Activated CD4-positive, alpha-beta T cell treated with anti-CD3 and anti-CD28 coated beads, Interleukin-2, amount 10 ng/mL, durations not matched to agents 24 days and 14 days (primary cell): Measurements from ENCODE around the gene SP140. TPM values are rescaled to one million over a fixed set of nuclear protein-coding genes. Genes with fewer than 3 reads are reported as not detected.
"Not testable (repeated sequence)": the region's sequence is repeated elsewhere in the genome, so short reads cannot be mapped to it uniquely, and the experiment has no call there.

Experiments
- DNase-seq: peaks from one replicate; pipeline ENCODE4 v3.0.0; 2022
- H3K27ac Mint-ChIP-seq: one replicate; pipeline ENCODE4 v1.8.0; 2022; ENCODE audit warnings: mild to moderate bottlenecking, mixed read lengths
- H3K27me3 Mint-ChIP-seq: one replicate; pipeline ENCODE4 v1.8.0; 2022; ENCODE audit warnings: mixed read lengths
- H3K36me3 Mint-ChIP-seq: one replicate; pipeline ENCODE4 v1.8.0; 2022; ENCODE audit warnings: low read depth, mild to moderate bottlenecking, mixed read lengths
- H3K4me1 Mint-ChIP-seq: one replicate; pipeline ENCODE4 v1.8.0; 2021; ENCODE audit warnings: mixed read lengths
- H3K4me3 Mint-ChIP-seq: one replicate; pipeline ENCODE4 v1.8.0; 2022; ENCODE audit warnings: mild to moderate bottlenecking, moderate library complexity, mixed read lengths
- H3K9me3 Mint-ChIP-seq: one replicate; pipeline ENCODE4 v1.8.0; 2021; ENCODE audit warnings: mixed read lengths
- intact Hi-C: fragments of 100-400 bp; cut with micrococcal nuclease; formaldehyde crosslinking; loops from one replicate; pipeline ENCODE4 v1.15.1; 2023
- total RNA-seq: library from RNA; stranded (reverse); gene quantifications from 2 replicates; pipeline ENCODE4 v1.2.3, GENCODE V29; 2022

SP140 gene
- total RNA-seq, 1 donor from 2014 or later = 241 TPM

- Mint-ChIP-seq H3K27ac (peak overlapping the region; percentile 97), H3K36me3 (peaks cover 87% of the 10 kb centered on the region), H3K27me3 (no peaks in the 10 kb centered on the region), H3K9me3 (peaks cover 15% of the 10 kb centered on the region), H3K4me3 (peak overlapping the region; percentile 68), H3K4me1 (peaks cover 46% of the 10 kb centered on the region)
- no peak for DNase-seq
- intact Hi-C loops = loop anchor here (1.0 to 2.0 kb wide), 6 partner anchors 9 to 425 kb away; partner anchors contain the start of genes SP110 and SP140
Observed at GRCh38 chr2:230234122-230234722, 8.7 kb downstream of the SP140 start.

- H3K4me3 Mint-ChIP-seq = peak overlapping the region; percentile 78
- peaks cover 87% of the 10 kb centered on the region for H3K36me3 Mint-ChIP-seq
- H3K27ac Mint-ChIP-seq = peak overlapping the region; percentile 97
- DNase-seq = peak; percentile 57
- peaks cover 14% of the 10 kb centered on the region for H3K9me3 Mint-ChIP-seq
- H3K4me1 Mint-ChIP-seq = peaks cover 44% of the 10 kb centered on the region
- intact Hi-C loops = loop anchor here (1.0 to 2.0 kb wide), 6 partner anchors 10 to 424 kb away; partner anchors contain the start of genes SP110 and SP140
- no peaks in the 10 kb centered on the region for H3K27me3 Mint-ChIP-seq
Observed at GRCh38 chr2:230234845-230235244, 9.3 kb downstream of the SP140 start.

GRCh38 chr2:230244211-230244610 is 18.7 kb downstream of the SP140 start:
- Mint-ChIP-seq H3K4me1 (peaks cover 9% of the 10 kb centered on the region), H3K27ac (no peak overlapping the region), H3K36me3 (peaks cover 40% of the 10 kb centered on the region), H3K27me3 (no peaks in the 10 kb centered on the region), H3K4me3 (no peak overlapping the region), H3K9me3 (peaks cover 17% of the 10 kb centered on the region)
- intact Hi-C loops = no loop called here
- DNase-seq = no peak

- Mint-ChIP-seq H3K4me3 (no peak overlapping the region), H3K27ac (no peak overlapping the region)
Observed at GRCh38 chr2:230246206-230246605, 20.7 kb downstream of the SP140 start.

GRCh38 chr2:230250231-230250630 is 24.7 kb downstream of the SP140 start:
- H3K9me3 Mint-ChIP-seq = no peaks in the 10 kb centered on the region
- H3K4me3 Mint-ChIP-seq = no peak overlapping the region
- peaks cover 3% of the 10 kb centered on the region for H3K4me1 Mint-ChIP-seq
- H3K27me3 Mint-ChIP-seq = no peaks in the 10 kb centered on the region
- H3K36me3 Mint-ChIP-seq = peaks cover 6% of the 10 kb centered on the region
- no peak overlapping the region for H3K27ac Mint-ChIP-seq
- intact Hi-C loops = loop anchor here (10.0 kb wide), 1 partner anchor 365 kb away; no protein-coding TSS in a partner anchor
- DNase-seq = no peak

More at GRCh38 chr2:230246206-230246605, 20.7 kb downstream of the SP140 start:
- Mint-ChIP-seq H3K27me3 (no peaks in the 10 kb centered on the region), H3K9me3 (peaks cover 8% of the 10 kb centered on the region), H3K4me1 (peaks cover 11% of the 10 kb centered on the region), H3K36me3 (peaks cover 26% of the 10 kb centered on the region)
- DNase-seq = no peak
- intact Hi-C loops = no loop called here

GRCh38 chr2:230254152-230254881 is 28.8 kb downstream of the SP140 start:
- DNase-seq = peak; percentile 80
- no peaks in the 10 kb centered on the region for H3K27me3 Mint-ChIP-seq
- H3K4me3 Mint-ChIP-seq = no peak overlapping the region
- intact Hi-C loops = loop anchor here (1.0 to 10.0 kb wide), 11 partner anchors 8 to 543 kb away; partner anchors contain the start of genes SP100 and SP140
- peaks cover 33% of the 10 kb centered on the region for H3K36me3 Mint-ChIP-seq
- peaks cover 18% of the 10 kb centered on the region for H3K4me1 Mint-ChIP-seq
- no peak overlapping the region for H3K27ac Mint-ChIP-seq
- no peaks in the 10 kb centered on the region for H3K9me3 Mint-ChIP-seq

- Mint-ChIP-seq H3K4me1 (peaks cover 36% of the 10 kb centered on the region), H3K36me3 (peaks cover 49% of the 10 kb centered on the region), H3K27ac (peak overlapping the region; percentile 87), H3K4me3 (peak overlapping the region; percentile 39), H3K9me3 (peaks cover 14% of the 10 kb centered on the region), H3K27me3 (no peaks in the 10 kb centered on the region)
- intact Hi-C loops = loop anchor here (10.0 kb wide), 1 partner anchor 358 kb away; no protein-coding TSS in a partner anchor
- DNase-seq = peak; percentile 54
Observed at GRCh38 chr2:230256733-230257332, 31.3 kb downstream of the SP140 start.

GRCh38 chr2:230258483-230258882 is 32.9 kb downstream of the SP140 start:
- Mint-ChIP-seq H3K27me3 (no peaks in the 10 kb centered on the region), H3K4me1 (peaks cover 51% of the 10 kb centered on the region), H3K36me3 (peaks cover 62% of the 10 kb centered on the region), H3K4me3 (no peak overlapping the region), H3K9me3 (peaks cover 18% of the 10 kb centered on the region), H3K27ac (no peak overlapping the region)
- intact Hi-C loops = loop anchor here (10.0 kb wide), 1 partner anchor 356 kb away; no protein-coding TSS in a partner anchor
- DNase-seq = no peak

- H3K36me3 Mint-ChIP-seq = peaks cover 87% of the 10 kb centered on the region
- intact Hi-C loops = loop anchor here (1.0 kb wide), 1 partner anchor 8 kb away; no protein-coding TSS in a partner anchor
Observed at GRCh38 chr2:230262246-230262645, 36.7 kb downstream of the SP140 start.

GRCh38 chr2:230264945-230265344 is 39.4 kb downstream of the SP140 start:
- Mint-ChIP-seq H3K4me1 (peaks cover 80% of the 10 kb centered on the region), H3K36me3 (peaks cover 89% of the 10 kb centered on the region), H3K27ac (peak overlapping the region; percentile 31), H3K9me3 (peaks cover 25% of the 10 kb centered on the region)
- intact Hi-C loops = loop anchor here (5.0 kb wide), 3 partner anchors 52 to 392 kb away; no protein-coding TSS in a partner anchor
- not testable (repeated sequence) for H3K4me3 Mint-ChIP-seq, DNase-seq, H3K27me3 Mint-ChIP-seq

More at GRCh38 chr2:230262246-230262645, 36.7 kb downstream of the SP140 start:
- Mint-ChIP-seq H3K27ac (peak overlapping the region; percentile 85), H3K4me1 (peaks cover 65% of the 10 kb centered on the region), H3K9me3 (peaks cover 27% of the 10 kb centered on the region), H3K4me3 (peak overlapping the region; percentile 66), H3K27me3 (no peaks in the 10 kb centered on the region)
- DNase-seq = peak; percentile 64

GRCh38 chr2:230266638-230267037 is 41.1 kb downstream of the SP140 start:
- Mint-ChIP-seq H3K27ac (peak overlapping the region; percentile 25), H3K4me3 (no peak overlapping the region), H3K9me3 (peaks cover 25% of the 10 kb centered on the region), H3K36me3 (peaks cover 87% of the 10 kb centered on the region), H3K27me3 (no peaks in the 10 kb centered on the region), H3K4me1 (peaks cover 72% of the 10 kb centered on the region)
- intact Hi-C loops = loop anchor here (5.0 kb wide), 3 partner anchors 51 to 391 kb away; no protein-coding TSS in a partner anchor
- DNase-seq = no peak

- intact Hi-C loops = loop anchor here (5.0 kb wide), 3 partner anchors 50 to 390 kb away; no protein-coding TSS in a partner anchor
- Mint-ChIP-seq H3K4me3 (no peak overlapping the region), H3K4me1 (peaks cover 70% of the 10 kb centered on the region), H3K9me3 (peaks cover 24% of the 10 kb centered on the region), H3K36me3 (peaks cover 87% of the 10 kb centered on the region), H3K27ac (peak overlapping the region; percentile 61), H3K27me3 (no peaks in the 10 kb centered on the region)
- DNase-seq = no peak
Observed at GRCh38 chr2:230267059-230267458, 41.5 kb downstream of the SP140 start.

GRCh38 chr2:230267556-230267955 is 42.0 kb downstream of the SP140 start:
- Mint-ChIP-seq H3K36me3 (peaks cover 87% of the 10 kb centered on the region), H3K27me3 (no peaks in the 10 kb centered on the region), H3K4me3 (peak overlapping the region; percentile 27), H3K9me3 (peaks cover 28% of the 10 kb centered on the region), H3K4me1 (peaks cover 67% of the 10 kb centered on the region), H3K27ac (peak overlapping the region; percentile 61)
- DNase-seq = no peak
- intact Hi-C loops = loop anchor here (5.0 kb wide), 3 partner anchors 50 to 390 kb away; no protein-coding TSS in a partner anchor
